K562 (cell line): ENCODE results near the gene FHL1. TPM values are rescaled to one million over a fixed set of nuclear protein-coding genes. Genes with fewer than 3 reads are reported as not detected.
A peak's percentile ranks its signal among the peaks of the same experiment; 100 is the strongest.

ENCODE experiments used
- ATAC-seq: fragments of 200-7000 bp; cut with Tn5 transposase; 3 replicates; pipeline ENCODE4 v1.9.1; 2020; ENCODE audit warnings: moderate library complexity
- BruUV-seq: library from RNA; stranded (reverse); fragments of 400-500 nt; replicated peaks from 2 replicates; lab custom pipeline; 2021; lab: Mats Ljungman, UMichigan
- CTCF ChIA-PET: fragments of 300-600 bp; formaldehyde crosslinking; extraction: SDS; loops from one replicate; lab custom pipeline; 2021; ENCODE audit warnings: low intra/inter-chr PET ratio; lab: Yijun Ruan, JAX
- POLR2A ChIA-PET: fragments of 300-600, 350-650 bp; sonication (Branson Sonifier 250); formaldehyde crosslinking; extraction: SDS; loops from one replicate; lab custom pipeline; 2021; ENCODE audit warnings: antibody characterized with exemption, inconsistent platforms; lab: Yijun Ruan, JAX
- DNase-seq, 4 experiments: peaks; one replicate each; pipeline versions ENCODE4 v3.0.0 to v3.0.0-alpha.2; 2011 to 2018; ENCODE audit warnings: low spot score in 3 of 4, mixed read lengths in 3 of 4; ENCODE audit errors: extremely low read depth in 1 of 4
- FAIRE-seq: peaks from 2 replicates; lab custom pipeline; 2011; peaks lifted over from hg19 to GRCh38; lab: Jason Lieb, UNC
- H2AFZ ChIP-seq: 2 replicates; pipeline ENCODE4 v1.6.0; 2011; ENCODE audit warnings: low read depth, low read length, control low read depth, inconsistent platforms
- H3K27ac ChIP-seq: fragments of 200-600 bp; 3 replicates; pipeline ENCODE4 v1.8.0; 2011; ENCODE audit warnings: low read depth, mild to moderate bottlenecking, control low read depth, inconsistent platforms, low read length, moderate library complexity, mixed read lengths; ENCODE audit errors: extremely low read depth
- H3K27me3 ChIP-seq, 2 experiments: fragments of 300-600 bp in 1 of 2; 2 replicates in 1 of 2; 3 replicates in 1 of 2; pipeline versions ENCODE4 v1.6.0 to v1.8.0; 2011; ENCODE audit warnings: inconsistent platforms in 2 of 2, low read length in 2 of 2, mild to moderate bottlenecking in 1 of 2, mixed read lengths in 1 of 2, moderate library complexity in 1 of 2; ENCODE audit not compliant: control insufficient read depth in 2 of 2, insufficient read depth in 2 of 2
- H3K36me3 ChIP-seq: fragments of 300-600 bp; 3 replicates; pipeline ENCODE4 v1.8.0; 2011; ENCODE audit warnings: mild to moderate bottlenecking, low read length, inconsistent platforms; ENCODE audit not compliant: control insufficient read depth, insufficient read depth
- H3K4me1 ChIP-seq, 2 experiments: fragments of 200-600 bp in 1 of 2; replicated peaks in 1 of 2; 2 replicates in 1 of 2; 3 replicates in 1 of 2; pipeline versions ENCODE4 v1.5.1 to v1.8.0; 2011; ENCODE audit warnings: inconsistent platforms in 2 of 2, low read length in 2 of 2, mild to moderate bottlenecking in 1 of 2, mixed read lengths in 1 of 2, moderate library complexity in 1 of 2; ENCODE audit not compliant: control insufficient read depth in 2 of 2, insufficient read depth in 2 of 2
- H3K4me2 ChIP-seq: 2 replicates; pipeline ENCODE4 v1.6.1; 2011; ENCODE audit warnings: low read length, control low read depth, inconsistent platforms, mixed read lengths; ENCODE audit not compliant: insufficient read depth
- H3K4me3 ChIP-seq: fragments of 200-600 bp; sonication (generic), shearing (Covaris generic); 2 replicates; pipeline ENCODE4 v1.5.1; 2016; ENCODE audit warnings: control low read depth, inconsistent platforms
- H3K79me2 ChIP-seq: fragments of 200-600 bp; 3 replicates; pipeline ENCODE4 v1.8.0; 2011; ENCODE audit warnings: low read length, inconsistent platforms; ENCODE audit not compliant: control insufficient read depth, insufficient read depth
- H3K9ac ChIP-seq, 2 experiments: 2 replicates each; pipeline versions ENCODE4 v1.6.0 to v1.6.1; 2011; ENCODE audit warnings: low read depth in 2 of 2, low read length in 2 of 2, control low read depth in 1 of 2, inconsistent platforms in 1 of 2, mild to moderate bottlenecking in 1 of 2, mixed read lengths in 1 of 2; ENCODE audit not compliant: insufficient read depth in 1 of 2
- H3K9me1 ChIP-seq: one replicate; pipeline ENCODE4 v1.6.0; 2011; ENCODE audit warnings: inconsistent platforms, mild to moderate bottlenecking, low read length, moderate library complexity; ENCODE audit not compliant: control insufficient read depth, insufficient read depth
- H3K9me3 ChIP-seq: replicated peaks from 2 replicates; pipeline ENCODE4 v1.5.1; 2011; ENCODE audit warnings: low read depth, low read length, inconsistent platforms; ENCODE audit not compliant: control insufficient read depth, insufficient read depth
- H4K20me1 ChIP-seq: replicated peaks from 2 replicates; pipeline ENCODE4 v1.6.1; 2011; ENCODE audit warnings: low read length, inconsistent platforms, mixed read lengths; ENCODE audit not compliant: control insufficient read depth, insufficient read depth
- NCOA2 ChIP-seq, 2 experiments: fragments of 450-650 bp; IDR thresholded peaks; 2 replicates each; pipeline ENCODE4 v1.6.1; 2018; ENCODE audit warnings: mild to moderate bottlenecking in 2 of 2, moderate library complexity in 1 of 2; ENCODE audit not compliant: partially characterized antibody in 2 of 2
- NR2C1 ChIP-seq, 2 experiments: fragments of 450-650 bp; IDR thresholded peaks; 2 replicates each; pipeline ENCODE4 v1.6.1; 2017; ENCODE audit warnings: mild to moderate bottlenecking in 2 of 2, antibody characterized with exemption in 1 of 2, inconsistent platforms in 1 of 2, missing compliant biosample characterization in 1 of 2, missing genetic modification characterization in 1 of 2
- SMC3 ChIP-seq: conservative IDR thresholded peaks from 2 replicates; pipeline ENCODE4 v1.6.1; 2011; ENCODE audit warnings: low read depth, low read length, improper control_type of control experiment; ENCODE audit not compliant: insufficient read depth
- ZC3H4 ChIP-seq: sonication (generic); formaldehyde crosslinking; IDR thresholded peaks from 2 replicates; pipeline ENCODE4 v1.9.0; 2021; ENCODE audit warnings: missing genetic modification reagents, borderline replicate concordance
- WGBS: fragments of 100-300 bp; shearing (Covaris generic); methylation state at CpG from one replicate; pipeline ENCODE4 v1.1.6; 2016; ENCODE audit warnings: low coverage, mixed read lengths; ENCODE audit not compliant: insufficient coverage; ENCODE audit errors: missing lambda C conversion rate; 5-methylcytosine and 5-hydroxymethylcytosine counted together
- in situ Hi-C: fragments of 300-500 bp; cut with MboI; formaldehyde crosslinking; loops from 4 replicates; pipeline ENCODE4 v1.15.0; 2018; ENCODE audit warnings: inconsistent platforms, mixed read lengths
- intact Hi-C: fragments of 100-400 bp; cut with micrococcal nuclease; formaldehyde crosslinking; loops from 2 replicates; pipeline ENCODE4 v1.14.2; 2022
- polyA plus RNA-seq, 8 experiments: library from polyadenylated mRNA; depleted of rRNA in 4 of 8; stranded (reverse) in 5 of 8; unstranded in 3 of 8; fragments of >200 nt; fragmentation: Nextera tagmentation in 2 of 8; fragmentation: Illumina TruSeq in 1 of 8; extraction: Ambion mirVana in 2 of 8; extraction: Trizol in 1 of 8; gene quantifications; 2 replicates each; pipeline versions ENCODE4 v1.2.1 to v1.2.3, GENCODE V29; 2011 to 2014; ENCODE audit warnings: inconsistent platforms in 1 of 8, missing spikeins in 1 of 8
- total RNA-seq, 7 experiments: library from RNA; depleted of rRNA in 6 of 7; stranded (reverse); fragments of >200 nt in 6 of 7; fragmentation: Illumina TruSeq in 2 of 7; extraction: Trizol in 2 of 7; gene quantifications; 2 replicates each; pipeline versions ENCODE4 v1.2.1 to v1.2.3, GENCODE V29; 2011 to 2021; ENCODE audit warnings: low replicate concordance in 1 of 7
- TF ChIP-seq, protein P1 (sequence below): fragments of 450-650 bp; IDR thresholded peaks from 2 replicates; pipeline ENCODE4 v1.6.1; 2017; ENCODE audit warnings: antibody characterized with exemption
- TF ChIP-seq, protein P2 (sequence below), 3 experiments: IDR thresholded peaks in 2 of 3; conservative IDR thresholded peaks in 1 of 3; 2 replicates each; pipeline ENCODE4 v1.5.1; 2011 to 2012; ENCODE audit warnings: low read length in 3 of 3, mild to moderate bottlenecking in 3 of 3, control low read depth in 2 of 3, improper control_type of control experiment in 1 of 3, inconsistent platforms in 1 of 3, low read depth in 1 of 3, mixed read lengths in 1 of 3, moderate library complexity in 1 of 3; ENCODE audit not compliant: insufficient read depth in 2 of 3
- TF ChIP-seq, protein P3 (sequence below), 2 experiments: fragments of 450-650 bp; formaldehyde crosslinking in 1 of 2; IDR thresholded peaks; 2 replicates each; pipeline versions ENCODE4 v1.4.0 to v1.6.1; 2014 to 2020; ENCODE audit warnings: mild to moderate bottlenecking in 2 of 2, borderline replicate concordance in 1 of 2, low read depth in 1 of 2

The FHL1 gene
- total and polyA plus RNA-seq, 9 of the 15 experiments (the other 6 are each of a cell fraction or from before 2014, with no cell fraction given) = 0.03 to 3.0 (median 0.13) TPM; not detected in 1

GRCh38 chrX:136209016-136209738, 61.8 kb downstream of the FHL1 start:
- H3K4me3 ChIP-seq = no peak overlapping the region
- in situ Hi-C loops (no loop called here), intact Hi-C loops (loop anchor here (2.0 to 5.0 kb wide), 2 partner anchors 42 to 182 kb away; no protein-coding TSS in a partner anchor)
- FAIRE-seq (no peak), DNase-seq (peak; percentile 42 to 51 (median 50)), ATAC-seq (peak; percentile 93)
- no peak overlapping the region for H3K4me2 ChIP-seq
- no TSS peak for BruUV-seq
- H3K9me1 ChIP-seq = no peaks in the 10 kb centered on the region
- H3K27me3 ChIP-seq = peaks cover 2 to 23% of the 10 kb centered on the region in 2 experiments; a peak in 4 of 5 replicates
- no peaks in the 10 kb centered on the region for H3K9me3 ChIP-seq
- 3% methylated on average over 10 of the region's 28 CpGs for WGBS
- no peaks in the 10 kb centered on the region for H3K79me2 ChIP-seq
- no peak overlapping the region for H3K27ac ChIP-seq
- H2AFZ ChIP-seq = no peak overlapping the region
- no peaks in the 10 kb centered on the region for H4K20me1 ChIP-seq
- ChIA-PET CTCF (interaction anchor here (1.7 kb wide), 1 partner anchor 181 kb away, joined by 3 read pairs; no protein-coding TSS in a partner anchor), POLR2A (no interaction called here)
- H3K36me3 ChIP-seq = no peaks in the 10 kb centered on the region
- H3K4me1 ChIP-seq = peaks cover 0 to 3% of the 10 kb centered on the region in 2 experiments; a peak in 2 of 5 replicates
- H3K9ac ChIP-seq = no peak overlapping the region
- TF ChIP-seq ZC3H4 (no peak), NCOA2 (IDR thresholded peaks at IDR 0.05; ENCODE audit: partially characterized antibody in 2 of 2) (no peak), NR2C1 (IDR thresholded peaks at IDR 0.05) (no peak), NR2C1 (tag; IDR thresholded peaks at IDR 0.05) (no peak), SMC3 (0 out of 2 replicates have a peak, but pooled peaks have one; percentile 29)
- TF ChIP-seq, protein P1, sequence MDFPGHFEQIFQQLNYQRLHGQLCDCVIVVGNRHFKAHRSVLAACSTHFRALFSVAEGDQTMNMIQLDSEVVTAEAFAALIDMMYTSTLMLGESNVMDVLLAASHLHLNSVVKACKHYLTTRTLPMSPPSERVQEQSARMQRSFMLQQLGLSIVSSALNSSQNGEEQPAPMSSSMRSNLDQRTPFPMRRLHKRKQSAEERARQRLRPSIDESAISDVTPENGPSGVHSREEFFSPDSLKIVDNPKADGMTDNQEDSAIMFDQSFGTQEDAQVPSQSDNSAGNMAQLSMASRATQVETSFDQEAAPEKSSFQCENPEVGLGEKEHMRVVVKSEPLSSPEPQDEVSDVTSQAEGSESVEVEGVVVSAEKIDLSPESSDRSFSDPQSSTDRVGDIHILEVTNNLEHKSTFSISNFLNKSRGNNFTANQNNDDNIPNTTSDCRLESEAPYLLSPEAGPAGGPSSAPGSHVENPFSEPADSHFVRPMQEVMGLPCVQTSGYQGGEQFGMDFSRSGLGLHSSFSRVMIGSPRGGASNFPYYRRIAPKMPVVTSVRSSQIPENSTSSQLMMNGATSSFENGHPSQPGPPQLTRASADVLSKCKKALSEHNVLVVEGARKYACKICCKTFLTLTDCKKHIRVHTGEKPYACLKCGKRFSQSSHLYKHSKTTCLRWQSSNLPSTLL = no peak
- TF ChIP-seq, protein P2, sequence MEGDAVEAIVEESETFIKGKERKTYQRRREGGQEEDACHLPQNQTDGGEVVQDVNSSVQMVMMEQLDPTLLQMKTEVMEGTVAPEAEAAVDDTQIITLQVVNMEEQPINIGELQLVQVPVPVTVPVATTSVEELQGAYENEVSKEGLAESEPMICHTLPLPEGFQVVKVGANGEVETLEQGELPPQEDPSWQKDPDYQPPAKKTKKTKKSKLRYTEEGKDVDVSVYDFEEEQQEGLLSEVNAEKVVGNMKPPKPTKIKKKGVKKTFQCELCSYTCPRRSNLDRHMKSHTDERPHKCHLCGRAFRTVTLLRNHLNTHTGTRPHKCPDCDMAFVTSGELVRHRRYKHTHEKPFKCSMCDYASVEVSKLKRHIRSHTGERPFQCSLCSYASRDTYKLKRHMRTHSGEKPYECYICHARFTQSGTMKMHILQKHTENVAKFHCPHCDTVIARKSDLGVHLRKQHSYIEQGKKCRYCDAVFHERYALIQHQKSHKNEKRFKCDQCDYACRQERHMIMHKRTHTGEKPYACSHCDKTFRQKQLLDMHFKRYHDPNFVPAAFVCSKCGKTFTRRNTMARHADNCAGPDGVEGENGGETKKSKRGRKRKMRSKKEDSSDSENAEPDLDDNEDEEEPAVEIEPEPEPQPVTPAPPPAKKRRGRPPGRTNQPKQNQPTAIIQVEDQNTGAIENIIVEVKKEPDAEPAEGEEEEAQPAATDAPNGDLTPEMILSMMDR (IDR thresholded peaks at IDR 0.05 in 2 of 3, conservative IDR thresholded peaks at IDR 0.05 in 1 of 3; ENCODE audit: insufficient read depth in 2 of 3, low read depth in 1 of 3, low read length in 3 of 3) = peak; percentile 60 to 65 (median 64)
- TF ChIP-seq, protein P3, sequence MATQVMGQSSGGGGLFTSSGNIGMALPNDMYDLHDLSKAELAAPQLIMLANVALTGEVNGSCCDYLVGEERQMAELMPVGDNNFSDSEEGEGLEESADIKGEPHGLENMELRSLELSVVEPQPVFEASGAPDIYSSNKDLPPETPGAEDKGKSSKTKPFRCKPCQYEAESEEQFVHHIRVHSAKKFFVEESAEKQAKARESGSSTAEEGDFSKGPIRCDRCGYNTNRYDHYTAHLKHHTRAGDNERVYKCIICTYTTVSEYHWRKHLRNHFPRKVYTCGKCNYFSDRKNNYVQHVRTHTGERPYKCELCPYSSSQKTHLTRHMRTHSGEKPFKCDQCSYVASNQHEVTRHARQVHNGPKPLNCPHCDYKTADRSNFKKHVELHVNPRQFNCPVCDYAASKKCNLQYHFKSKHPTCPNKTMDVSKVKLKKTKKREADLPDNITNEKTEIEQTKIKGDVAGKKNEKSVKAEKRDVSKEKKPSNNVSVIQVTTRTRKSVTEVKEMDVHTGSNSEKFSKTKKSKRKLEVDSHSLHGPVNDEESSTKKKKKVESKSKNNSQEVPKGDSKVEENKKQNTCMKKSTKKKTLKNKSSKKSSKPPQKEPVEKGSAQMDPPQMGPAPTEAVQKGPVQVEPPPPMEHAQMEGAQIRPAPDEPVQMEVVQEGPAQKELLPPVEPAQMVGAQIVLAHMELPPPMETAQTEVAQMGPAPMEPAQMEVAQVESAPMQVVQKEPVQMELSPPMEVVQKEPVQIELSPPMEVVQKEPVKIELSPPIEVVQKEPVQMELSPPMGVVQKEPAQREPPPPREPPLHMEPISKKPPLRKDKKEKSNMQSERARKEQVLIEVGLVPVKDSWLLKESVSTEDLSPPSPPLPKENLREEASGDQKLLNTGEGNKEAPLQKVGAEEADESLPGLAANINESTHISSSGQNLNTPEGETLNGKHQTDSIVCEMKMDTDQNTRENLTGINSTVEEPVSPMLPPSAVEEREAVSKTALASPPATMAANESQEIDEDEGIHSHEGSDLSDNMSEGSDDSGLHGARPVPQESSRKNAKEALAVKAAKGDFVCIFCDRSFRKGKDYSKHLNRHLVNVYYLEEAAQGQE (IDR thresholded peaks at IDR 0.05; ENCODE audit: borderline replicate concordance) = peak; percentile 41; the same call in 1 of the 2 replicates
- TF ChIP-seq, protein P3 (CRISPR knock-in tag; IDR thresholded peaks at IDR 0.05; ENCODE audit: low read depth) = no peak
